Fibroblast of lung (primary cell): Measurements from ENCODE around the gene PCLAF.

Experiments used
- CTCF ChIP-seq, 2 donors: IDR thresholded peaks in 1 of 2; conservative IDR thresholded peaks in 1 of 2; 1 replicate in 1 of 2; 2 replicates in 1 of 2; pipeline ENCODE4 v1.5.1; 2011 to 2012; ENCODE audit warnings: low read length in 2 of 2, control low read depth in 1 of 2, inconsistent platforms in 1 of 2, low read depth in 1 of 2, mild to moderate bottlenecking in 1 of 2
- EZH2 ChIP-seq: IDR thresholded peaks from 2 replicates; pipeline ENCODE4 v1.5.1; 2012; ENCODE audit warnings: low read length, control low read depth, mild to moderate bottlenecking; ENCODE audit errors: missing control alignments

DNA sequence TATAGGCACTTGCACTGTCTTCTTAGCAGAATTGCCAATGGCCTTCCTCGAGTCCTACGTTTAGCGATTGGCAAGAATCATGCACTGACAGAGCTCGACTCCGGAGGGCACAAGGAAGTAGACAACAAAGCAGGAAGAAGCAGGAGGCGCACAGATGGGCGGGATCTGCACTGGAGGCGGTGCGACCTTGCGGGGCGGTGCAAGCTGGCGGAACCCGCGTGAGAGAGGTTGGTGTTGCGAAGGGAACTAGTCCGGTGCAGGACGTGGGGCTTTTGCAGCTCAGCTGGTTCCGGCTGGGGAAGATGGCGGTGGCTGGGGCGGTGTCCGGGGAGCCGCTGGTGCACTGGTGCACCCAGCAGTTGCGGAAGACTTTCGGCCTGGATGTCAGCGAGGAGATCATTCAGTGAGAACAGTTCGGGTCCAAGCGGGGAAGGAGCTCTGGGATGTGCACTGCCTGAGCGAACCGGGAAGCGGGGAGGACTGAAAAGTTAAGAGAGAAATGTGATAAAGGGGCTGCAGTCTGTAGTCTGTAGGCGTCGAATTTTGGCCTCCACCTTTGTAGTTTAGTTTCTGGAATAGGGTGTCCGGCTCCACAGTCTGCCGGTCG lies 6.4 kb upstream of the PCLAF start, which contains the start of gene TRIP4:
- TF ChIP-seq CTCF (conservative IDR thresholded peaks at IDR 0.05 in 1 of 2, IDR thresholded peaks at IDR 0.05 in 1 of 2; ENCODE audit: low read depth in 1 of 2, low read length in 2 of 2) = no peak
- no peak for TF ChIP-seq EZH2
